Astrocyte of the spinal cord (primary cell): ENCODE measurements around the gene MGME1.
A peak's percentile ranks its signal among the peaks of the same experiment; 100 is the strongest.

ENCODE experiments used
- DNase-seq: peaks from one replicate; pipeline ENCODE4 v3.0.0; 2011; ENCODE audit warnings: low read depth, low spot score
- H3K4me3 ChIP-seq: 2 replicates; pipeline ENCODE4 v1.5.1; 2011; ENCODE audit warnings: low read depth, mild to moderate bottlenecking, low read length, moderate library complexity
- in situ Hi-C: cut with HindIII; loops from 2 replicates; pipeline ENCODE4 v1.10.0; 2017; ENCODE audit warnings: low sequenced_read_pairs
- TF ChIP-seq, protein P1 (sequence below): IDR thresholded peaks from 2 replicates; pipeline ENCODE4 v1.5.1; 2012; ENCODE audit warnings: low read depth, mild to moderate bottlenecking, low read length, inconsistent platforms

The MGME1 gene

DNA sequence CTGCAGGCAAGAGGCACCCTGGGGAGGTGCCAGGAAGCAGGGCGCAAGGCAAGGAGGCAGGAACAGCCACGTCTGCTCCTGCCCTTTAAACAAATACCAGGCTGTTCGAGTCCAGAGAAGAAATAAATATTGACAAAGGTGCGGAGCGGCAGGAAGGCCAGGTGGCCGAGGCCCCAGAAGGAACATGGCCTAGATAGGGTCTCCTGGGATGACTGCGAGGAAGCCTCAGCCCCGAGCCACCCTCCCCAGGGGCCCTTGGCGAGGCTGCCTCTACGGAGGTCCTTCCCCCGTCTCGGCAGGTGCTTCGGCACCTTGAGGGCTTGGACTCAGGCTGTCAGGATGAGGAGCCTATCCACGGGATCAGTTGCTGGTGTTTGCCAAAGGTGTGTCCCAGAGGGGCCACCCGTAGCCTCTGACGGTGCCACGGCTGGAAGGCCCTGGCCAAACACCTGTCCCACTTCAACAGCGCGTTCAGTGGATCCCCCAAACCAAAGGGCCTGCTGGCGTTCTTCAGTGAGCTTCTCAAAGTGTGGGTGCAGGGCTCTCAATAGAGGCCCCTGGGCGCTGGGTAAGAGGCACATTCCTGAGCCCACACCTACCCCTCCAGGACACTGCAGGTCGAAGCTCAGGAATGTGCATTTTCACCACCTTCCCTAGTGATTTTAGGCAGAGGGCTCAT lies 40.0 kb upstream of the MGME1 start:
- DNase-seq, result no peak
- TF ChIP-seq, protein P1, sequence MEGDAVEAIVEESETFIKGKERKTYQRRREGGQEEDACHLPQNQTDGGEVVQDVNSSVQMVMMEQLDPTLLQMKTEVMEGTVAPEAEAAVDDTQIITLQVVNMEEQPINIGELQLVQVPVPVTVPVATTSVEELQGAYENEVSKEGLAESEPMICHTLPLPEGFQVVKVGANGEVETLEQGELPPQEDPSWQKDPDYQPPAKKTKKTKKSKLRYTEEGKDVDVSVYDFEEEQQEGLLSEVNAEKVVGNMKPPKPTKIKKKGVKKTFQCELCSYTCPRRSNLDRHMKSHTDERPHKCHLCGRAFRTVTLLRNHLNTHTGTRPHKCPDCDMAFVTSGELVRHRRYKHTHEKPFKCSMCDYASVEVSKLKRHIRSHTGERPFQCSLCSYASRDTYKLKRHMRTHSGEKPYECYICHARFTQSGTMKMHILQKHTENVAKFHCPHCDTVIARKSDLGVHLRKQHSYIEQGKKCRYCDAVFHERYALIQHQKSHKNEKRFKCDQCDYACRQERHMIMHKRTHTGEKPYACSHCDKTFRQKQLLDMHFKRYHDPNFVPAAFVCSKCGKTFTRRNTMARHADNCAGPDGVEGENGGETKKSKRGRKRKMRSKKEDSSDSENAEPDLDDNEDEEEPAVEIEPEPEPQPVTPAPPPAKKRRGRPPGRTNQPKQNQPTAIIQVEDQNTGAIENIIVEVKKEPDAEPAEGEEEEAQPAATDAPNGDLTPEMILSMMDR, result no peak
- H3K4me3 ChIP-seq, result no peak overlapping the region
- in situ Hi-C loops, result no loop called here

GRCh38 chr20:17931513-17931912 lies 37.3 kb upstream of the MGME1 start:
- TF ChIP-seq, protein P1, result no peak
- no peak for DNase-seq
- in situ Hi-C loops, result no loop called here
- no peak overlapping the region for H3K4me3 ChIP-seq

GRCh38 chr20:17932396-17932795 lies 36.4 kb upstream of the MGME1 start:
- TF ChIP-seq, protein P1, result no peak
- DNase-seq, result no peak
- H3K4me3 ChIP-seq, result no peak overlapping the region
- in situ Hi-C loops, result no loop called here

- in situ Hi-C loops, result no loop called here
- TF ChIP-seq, protein P1, result no peak
These were observed 35.7 kb upstream of the MGME1 start for GRCh38 chr20:17933121-17933520.

GRCh38 chr20:17933711-17934110 lies 35.1 kb upstream of the MGME1 start:
- in situ Hi-C loops, result no loop called here
- no peak overlapping the region for H3K4me3 ChIP-seq

More at GRCh38 chr20:17933121-17933520, 35.7 kb upstream of the MGME1 start:
- H3K4me3 ChIP-seq, result no peak overlapping the region
- DNase-seq, result no peak

DNA sequence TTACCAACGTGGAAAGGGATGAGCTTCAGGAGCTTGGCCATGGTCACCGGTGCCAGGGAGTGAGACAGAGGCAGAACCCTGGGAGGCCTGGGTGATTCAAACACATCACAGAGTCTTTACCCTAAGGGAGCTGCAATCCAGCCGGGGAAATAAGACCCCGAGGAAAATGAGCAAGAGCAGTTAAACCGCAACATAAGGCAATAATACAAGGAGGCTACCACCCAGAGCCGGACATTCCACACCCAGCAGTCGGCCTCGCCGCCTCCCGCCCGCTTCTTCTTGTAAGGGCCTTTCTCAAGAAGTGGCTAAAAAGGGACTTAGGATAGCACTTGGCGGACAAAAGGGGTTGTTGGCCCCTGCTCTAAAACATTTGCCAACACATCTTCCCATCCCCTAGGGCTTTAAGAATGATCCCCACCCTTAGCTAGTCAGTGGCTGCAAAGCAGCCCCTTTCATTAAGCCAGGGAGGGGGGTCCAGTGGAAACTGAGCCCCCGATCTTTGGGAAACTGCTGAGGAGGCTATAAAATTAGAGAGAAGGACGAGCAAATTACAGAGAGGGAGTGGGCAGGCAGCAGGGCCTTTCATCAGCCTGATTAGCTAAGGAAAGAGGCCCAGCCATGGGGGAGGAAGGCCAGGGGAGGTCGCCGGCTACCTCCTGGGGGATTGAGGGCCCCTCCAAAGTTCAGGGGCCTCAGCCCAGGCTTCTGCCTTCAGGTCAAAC lies 34.5 kb upstream of the MGME1 start:
- peak; percentile 93 for DNase-seq
- in situ Hi-C loops, result no loop called here
- H3K4me3 ChIP-seq, result no peak overlapping the region
- TF ChIP-seq, protein P1, result no peak

More at GRCh38 chr20:17933711-17934110, 35.1 kb upstream of the MGME1 start:
- TF ChIP-seq, protein P1, result no peak
- DNase-seq, result no peak
